T1000 (cell line): ENCODE results near the gene FBXO22.
"Not testable (repeated sequence)": the region's sequence is repeated elsewhere in the genome, so short reads cannot be mapped to it uniquely, and the experiment has no call there.

Experiments
- DNase-seq: peaks from one replicate; lab custom pipeline; 2025; ENCODE audit warnings: mixed read lengths; lab: John Stamatoyannopoulos, UW

Gene FBXO22

GRCh38 chr15:75981149-75981815 is 77.6 kb downstream of the FBXO22 start:
- no peak for DNase-seq

DNA sequence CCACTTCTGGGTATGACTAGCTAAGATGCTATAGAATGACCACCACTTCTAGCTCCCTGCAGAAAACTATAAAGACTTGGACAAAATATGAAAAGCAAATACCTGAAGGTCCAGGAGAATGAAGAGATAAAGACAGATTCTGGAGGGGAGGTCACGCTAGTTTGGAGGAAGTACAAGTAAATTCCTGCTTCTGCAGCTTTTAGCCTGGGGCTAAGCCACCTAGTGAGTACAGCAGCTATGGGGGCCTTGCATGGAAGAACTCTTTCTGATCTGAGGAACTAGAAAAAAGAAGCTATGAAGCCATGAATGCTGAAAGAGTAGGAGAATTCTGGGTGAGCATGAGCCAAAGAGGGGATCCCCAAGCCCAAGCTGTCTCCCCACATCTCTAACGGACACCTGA is 78.8 kb downstream of the FBXO22 start:
- no peak for DNase-seq

DNA sequence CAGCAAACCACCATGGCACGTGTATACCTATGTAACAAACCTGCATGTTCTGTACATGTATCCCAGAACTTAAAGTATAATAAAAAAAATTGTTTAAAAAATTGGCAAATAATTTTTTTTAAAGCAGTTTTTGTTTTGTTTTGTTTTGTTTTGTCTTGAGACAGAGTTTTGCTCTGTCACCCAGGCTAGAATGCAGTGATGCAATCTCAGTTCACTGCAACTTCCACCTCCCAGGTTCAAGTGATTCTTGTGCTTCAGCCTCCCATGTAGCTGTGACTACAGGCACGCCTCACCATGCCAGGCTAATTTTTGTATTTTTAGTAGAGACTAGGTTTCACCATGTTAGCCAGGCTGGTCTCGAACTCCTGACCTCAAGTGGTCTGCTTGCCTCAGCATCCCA is 81.0 kb downstream of the FBXO22 start:
- DNase-seq, result not testable (repeated sequence)

DNA sequence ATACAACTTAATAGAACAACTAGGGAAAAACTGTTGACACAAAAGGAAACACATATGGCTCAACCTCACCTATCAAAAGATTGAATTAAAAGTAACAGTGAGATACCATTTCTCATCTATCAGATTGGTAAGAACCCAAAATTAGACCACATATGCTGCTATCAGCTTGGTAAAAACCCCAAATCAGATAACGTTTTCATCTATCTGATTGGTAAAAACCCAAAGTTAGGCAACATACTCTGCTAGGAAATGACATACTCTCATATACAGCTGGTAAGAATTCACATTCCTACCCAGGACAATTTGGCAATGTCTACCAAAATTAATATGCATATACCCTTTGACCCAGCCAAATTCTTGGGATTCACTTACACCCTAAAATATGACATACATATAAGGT is 82.3 kb downstream of the FBXO22 start:
- no peak for DNase-seq

DNA sequence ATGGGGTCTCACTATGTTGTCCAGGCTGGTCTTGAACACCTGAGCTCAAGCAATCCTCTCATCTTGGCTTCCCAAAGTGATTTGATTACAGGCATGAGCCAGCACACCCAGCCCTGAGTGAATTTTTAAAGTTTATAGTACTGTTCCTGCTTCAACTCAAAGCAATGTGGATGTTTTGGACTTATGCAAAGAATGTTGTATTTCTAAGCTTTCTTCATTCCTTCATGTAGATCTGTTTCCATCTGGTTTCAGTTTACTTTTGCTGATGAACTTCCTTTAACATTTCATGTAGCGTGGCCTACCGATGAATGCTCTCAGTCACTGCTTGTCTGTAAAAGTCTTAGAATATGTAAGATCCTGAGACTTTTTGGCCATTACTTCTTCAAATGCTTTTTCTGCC is 85.4 kb downstream of the FBXO22 start:
- no peak for DNase-seq

DNA sequence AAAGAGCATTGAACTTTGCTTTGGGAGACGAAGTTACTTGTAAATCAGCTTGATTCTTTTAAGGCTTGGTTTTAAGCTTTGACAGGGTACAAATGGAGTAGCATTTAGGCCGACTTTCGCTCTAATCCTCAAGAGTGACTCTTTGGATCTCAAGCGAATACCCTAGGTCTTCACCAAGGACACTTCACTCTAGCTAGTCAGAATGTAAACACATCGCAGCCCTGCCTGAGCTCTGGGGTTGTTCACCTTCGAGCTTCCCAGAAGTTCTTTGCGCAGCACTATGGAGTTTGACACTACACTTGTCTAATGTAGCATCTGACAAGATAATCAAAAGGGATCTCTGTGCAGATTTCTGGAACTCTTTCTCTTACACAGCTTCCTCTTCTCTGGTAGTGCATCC is 86.2 kb downstream of the FBXO22 start:
- no peak for DNase-seq
